ENCODE results near the gene ZFAND2A.
"Not testable (repeated sequence)": the region's sequence is repeated elsewhere in the genome, so short reads cannot be mapped to it uniquely, and the experiment has no call there.

- TF ChIP-seq CTCF (conservative IDR thresholded peaks at IDR 0.05; ENCODE audit: low read depth in 2 of 2); POLR2AphosphoS5 (IDR thresholded peaks at IDR 0.05; ENCODE audit: low read depth); REST (IDR thresholded peaks at IDR 0.05; ENCODE audit: unreplicated experiment): not testable (repeated sequence)
These were observed 765 bp downstream of the ZFAND2A start for GRCh38 chr7:1159231-1159630.

Data from GM23338 (cell line).